Endometrial microvascular endothelial cells (primary cell): Measurements from ENCODE around the gene LRRC3C. TPM values are rescaled to one million over a fixed set of nuclear protein-coding genes. Genes with fewer than 3 reads are reported as not detected.

Source experiments
- in situ Hi-C: cut with HindIII; loops from 2 replicates; pipeline ENCODE4 v1.10.0; 2017; ENCODE audit warnings: low sequenced_read_pairs, low pct_unique_long_range_greater_than_20kb; ENCODE audit errors: inconsistent ontology term
- total RNA-seq: library from RNA; depleted of rRNA; stranded (reverse); fragments of >200 nt; gene quantifications from one replicate; pipeline ENCODE4 v1.2.3, GENCODE V29; 2015; ENCODE audit errors: inconsistent ontology term

LRRC3C gene
- total RNA-seq, 1 donor from 2014 or later, result not detected

GRCh38 chr17:39922006-39922405, 5.5 kb upstream of the LRRC3C start:
- in situ Hi-C loops, result no loop called here

GRCh38 chr17:39923230-39923629, 4.3 kb upstream of the LRRC3C start:
- in situ Hi-C loops, result no loop called here

- in situ Hi-C loops, result no loop called here
Observed at GRCh38 chr17:39923836-39924690, 3.5 kb upstream of the LRRC3C start.

GRCh38 chr17:39924691-39925055, 2.9 kb upstream of the LRRC3C start:
- in situ Hi-C loops, result no loop called here

GRCh38 chr17:39925282-39926134, 2.0 kb upstream of the LRRC3C start:
- in situ Hi-C loops, result no loop called here

GRCh38 chr17:39926135-39926587, 1.4 kb upstream of the LRRC3C start:
- in situ Hi-C loops, result no loop called here

- in situ Hi-C loops, result no loop called here
Observed at GRCh38 chr17:39926588-39927100, 888 bp upstream of the LRRC3C start.

- in situ Hi-C loops, result no loop called here
Observed at GRCh38 chr17:39927929-39928857, 661 bp downstream of the LRRC3C start.

- in situ Hi-C loops, result no loop called here
Observed at GRCh38 chr17:39928858-39929645, 1.5 kb downstream of the LRRC3C start.

GRCh38 chr17:39929646-39930407, 2.3 kb downstream of the LRRC3C start:
- in situ Hi-C loops, result no loop called here

- in situ Hi-C loops, result no loop called here
Observed at GRCh38 chr17:39933912-39934311, 6.4 kb downstream of the LRRC3C start.

GRCh38 chr17:39934324-39934723, 6.8 kb downstream of the LRRC3C start:
- in situ Hi-C loops, result no loop called here

- in situ Hi-C loops, result no loop called here
Observed at GRCh38 chr17:39935909-39936308, 8.4 kb downstream of the LRRC3C start.

- in situ Hi-C loops, result no loop called here
Observed at GRCh38 chr17:39937447-39937846, 9.9 kb downstream of the LRRC3C start.

GRCh38 chr17:39938140-39938869, 10.8 kb downstream of the LRRC3C start:
- in situ Hi-C loops, result no loop called here

- in situ Hi-C loops, result no loop called here
Observed at GRCh38 chr17:39939106-39939505, 11.6 kb downstream of the LRRC3C start.
